Mucosa of rectum (tissue), 2 donors: Measurements from ENCODE around the gene C3.
"Not testable (repeated sequence)": the region's sequence is repeated elsewhere in the genome, so short reads cannot be mapped to it uniquely, and the experiment has no call there.

Source experiments
- H3K27ac ChIP-seq, 2 donors: one replicate each; pipeline ENCODE4 v1.7.0; 2013; ENCODE audit warnings: inconsistent platforms in 2 of 2, low read depth in 2 of 2, low read length in 2 of 2
- H3K27me3 ChIP-seq, 2 donors: one replicate each; pipeline ENCODE4 v1.7.0; 2013; ENCODE audit warnings: low read length in 2 of 2; ENCODE audit not compliant: control insufficient read depth in 2 of 2, insufficient read depth in 2 of 2
- H3K36me3 ChIP-seq, 2 donors: one replicate each; pipeline ENCODE4 v1.7.0; 2013; ENCODE audit warnings: low read length in 2 of 2; ENCODE audit not compliant: control insufficient read depth in 2 of 2, insufficient read depth in 2 of 2
- H3K4me1 ChIP-seq, 2 donors: one replicate each; pipeline ENCODE4 v1.7.0; 2013; ENCODE audit warnings: low read length in 2 of 2, mild to moderate bottlenecking in 1 of 2; ENCODE audit not compliant: control insufficient read depth in 2 of 2, insufficient read depth in 2 of 2
- H3K4me3 ChIP-seq, 2 donors: one replicate each; pipeline ENCODE4 v1.7.0; 2013; ENCODE audit warnings: low read length in 2 of 2
- H3K9ac ChIP-seq, 2 donors: one replicate each; pipeline ENCODE4 v1.7.0; 2013; ENCODE audit warnings: low read length in 2 of 2, low read depth in 1 of 2, mild to moderate bottlenecking in 1 of 2
- H3K9me3 ChIP-seq, 2 donors: one replicate each; pipeline ENCODE4 v1.7.0; 2013; ENCODE audit warnings: low read length in 2 of 2; ENCODE audit not compliant: control insufficient read depth in 2 of 2
- donor health status: healthy.
- donor health status: Normal muscosa, but diverticular disease.

C3 gene

DNA sequence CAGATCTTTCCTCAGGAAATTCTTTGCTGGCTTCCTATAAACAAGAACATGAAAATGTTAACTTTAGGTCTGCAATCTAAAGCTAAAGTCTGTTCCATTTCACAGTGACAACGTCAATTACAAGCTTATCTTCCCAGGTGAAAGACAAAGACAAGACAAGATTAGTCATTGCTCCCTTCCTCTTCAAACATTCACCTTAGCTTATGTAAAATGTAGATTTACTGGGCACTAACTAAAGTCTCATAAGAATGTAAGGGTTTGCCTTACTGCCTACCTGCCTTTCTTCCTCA lies 67.7 kb downstream of the C3 start:
- peaks cover 2 to 4% of the 10 kb centered on the region in 2 donors for H3K27me3 ChIP-seq
- no peak overlapping the region for H3K27ac ChIP-seq

DNA sequence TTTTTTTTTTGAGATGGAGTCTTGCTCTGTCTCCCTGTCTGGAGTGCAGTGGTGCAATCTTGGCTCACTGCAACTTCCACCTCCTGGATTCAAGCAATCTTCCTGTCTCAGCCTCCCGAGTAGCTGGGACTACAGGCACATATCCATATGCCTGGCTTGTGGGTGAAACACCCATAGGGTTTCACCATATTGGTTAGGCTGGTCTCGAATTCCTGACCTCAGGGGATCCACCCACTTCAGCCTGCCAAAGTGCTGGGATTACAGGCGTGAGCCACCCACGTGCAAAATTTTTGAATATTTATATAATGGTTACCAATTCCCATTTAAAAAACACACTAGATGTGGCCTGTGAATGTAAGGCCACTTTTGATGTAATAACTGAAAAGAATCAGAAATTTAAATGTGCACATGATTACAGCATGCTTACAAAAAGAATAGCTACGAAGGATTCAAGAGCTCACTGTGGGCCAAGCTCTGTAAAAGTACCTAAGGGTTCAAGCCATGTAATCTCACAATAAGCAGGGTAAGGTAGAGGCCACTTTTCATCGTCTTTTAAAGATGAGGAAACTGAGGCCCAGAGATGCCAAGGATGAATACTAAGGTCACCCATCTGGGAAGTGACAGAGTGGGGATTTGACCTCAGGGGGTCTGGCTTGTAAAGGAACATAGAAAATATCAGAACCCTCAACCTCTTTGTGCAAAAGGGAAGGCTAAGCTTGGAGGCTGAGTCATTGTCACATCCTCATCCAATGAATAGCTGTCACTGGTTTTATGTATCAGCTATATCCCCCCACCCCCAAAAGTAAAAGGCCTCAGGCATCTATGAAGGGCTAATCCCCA lies 68.3 kb downstream of the C3 start:
- no peaks in the 10 kb centered on the region for H3K4me1 ChIP-seq
- no peak overlapping the region for H3K4me3 ChIP-seq
- H3K27ac ChIP-seq = no peak overlapping the region
- H3K9ac ChIP-seq = no peak overlapping the region
- no peaks in the 10 kb centered on the region for H3K9me3 ChIP-seq
- no peaks in the 10 kb centered on the region for H3K36me3 ChIP-seq
- peaks cover 0 to 4% of the 10 kb centered on the region in 2 donors for H3K27me3 ChIP-seq

More for the DNA sequence above, 67.7 kb downstream of the C3 start:
- Histone ChIP-seq H3K9ac (no peak overlapping the region), H3K36me3 (no peaks in the 10 kb centered on the region), H3K4me3 (no peak overlapping the region), H3K4me1 (no peaks in the 10 kb centered on the region), H3K9me3 (no peaks in the 10 kb centered on the region)

DNA sequence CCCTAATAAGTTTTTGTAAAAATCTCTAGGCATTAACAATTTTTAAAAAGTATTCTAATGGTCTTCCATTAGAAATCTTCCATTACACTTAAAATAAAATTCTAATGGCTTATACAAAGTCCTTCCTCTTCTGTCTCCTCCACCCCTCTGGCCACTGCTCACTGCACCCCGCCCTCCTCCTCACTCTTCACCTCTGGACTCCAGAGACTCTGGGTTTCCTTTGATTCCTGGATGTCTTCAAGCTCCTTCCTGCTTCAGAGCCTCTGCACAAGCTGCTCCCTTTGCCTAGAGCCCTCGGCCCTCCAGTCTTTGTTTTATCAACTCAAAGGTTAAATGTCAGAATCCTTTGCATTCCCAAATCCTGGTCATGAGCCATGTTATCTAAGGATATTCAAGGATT lies 71.3 kb downstream of the C3 start:
- H3K9me3 ChIP-seq = no peaks in the 10 kb centered on the region
- no peak overlapping the region for H3K9ac ChIP-seq
- H3K4me1 ChIP-seq = no peaks in the 10 kb centered on the region
- H3K36me3 ChIP-seq = no peaks in the 10 kb centered on the region
- no peak overlapping the region for H3K4me3 ChIP-seq
- H3K27me3 ChIP-seq = peaks cover 0 to 4% of the 10 kb centered on the region in 2 donors
- no peak overlapping the region for H3K27ac ChIP-seq

DNA sequence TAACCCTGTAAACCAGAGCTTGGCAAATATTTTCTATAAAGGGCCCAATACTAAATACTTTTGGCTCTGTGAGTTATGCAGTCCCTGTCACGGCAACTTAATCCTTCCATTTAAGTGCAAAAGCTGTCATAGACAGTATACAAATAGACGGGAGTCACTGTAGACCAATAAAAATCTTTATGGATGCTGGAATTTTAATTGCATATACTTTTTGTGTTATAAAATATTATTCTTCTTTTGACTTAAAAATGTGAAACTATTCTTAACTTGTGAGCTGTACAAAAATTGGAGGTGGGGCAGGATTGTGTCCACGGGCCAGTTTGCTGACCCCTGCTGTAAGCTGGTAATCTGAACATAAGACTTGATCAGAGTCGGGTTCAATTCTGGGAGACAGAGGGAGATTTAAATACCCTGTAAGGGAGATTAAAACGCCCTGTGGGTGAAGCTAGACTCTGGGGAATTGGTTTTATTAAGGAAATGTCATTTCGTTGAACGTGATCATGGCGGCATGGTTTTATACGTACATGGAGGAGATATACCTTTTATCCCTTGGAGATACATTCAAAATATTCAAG lies 72.2 kb downstream of the C3 start:
- H3K4me3 ChIP-seq = no peak overlapping the region
- no peak overlapping the region for H3K9ac ChIP-seq
- H3K9me3 ChIP-seq = no peaks in the 10 kb centered on the region
- H3K4me1 ChIP-seq = no peaks in the 10 kb centered on the region
- peaks cover 0 to 4% of the 10 kb centered on the region in 2 donors for H3K27me3 ChIP-seq
- H3K36me3 ChIP-seq = no peaks in the 10 kb centered on the region
- H3K27ac ChIP-seq = no peak overlapping the region

DNA sequence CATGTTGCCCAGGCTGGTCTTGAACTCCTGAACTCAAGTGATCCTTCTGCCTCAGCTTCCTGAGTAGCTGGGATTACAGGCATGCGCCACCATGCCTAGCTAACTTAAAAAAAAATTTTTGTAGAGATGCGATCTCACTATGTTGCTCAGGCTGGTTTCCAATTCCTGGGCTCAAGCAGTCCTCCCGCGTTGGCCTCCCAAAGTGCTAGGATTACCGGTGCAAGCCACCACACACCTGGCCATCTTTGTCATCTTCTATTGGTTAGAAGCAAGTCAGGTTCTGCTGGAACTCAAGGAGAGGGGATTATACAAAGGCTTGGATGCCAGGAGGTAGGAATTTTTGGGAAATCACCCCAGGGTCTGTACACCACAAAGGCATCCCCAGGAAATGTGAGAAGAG lies 75.7 kb downstream of the C3 start:
- Histone ChIP-seq H3K27me3 (peaks cover 0 to 4% of the 10 kb centered on the region in 2 donors), H3K9ac (no peak overlapping the region), H3K9me3 (no peaks in the 10 kb centered on the region), H3K27ac (no peak overlapping the region), H3K36me3 (no peaks in the 10 kb centered on the region), H3K4me3 (no peak overlapping the region), H3K4me1 (peaks cover 0 to 3% of the 10 kb centered on the region in 2 donors)

DNA sequence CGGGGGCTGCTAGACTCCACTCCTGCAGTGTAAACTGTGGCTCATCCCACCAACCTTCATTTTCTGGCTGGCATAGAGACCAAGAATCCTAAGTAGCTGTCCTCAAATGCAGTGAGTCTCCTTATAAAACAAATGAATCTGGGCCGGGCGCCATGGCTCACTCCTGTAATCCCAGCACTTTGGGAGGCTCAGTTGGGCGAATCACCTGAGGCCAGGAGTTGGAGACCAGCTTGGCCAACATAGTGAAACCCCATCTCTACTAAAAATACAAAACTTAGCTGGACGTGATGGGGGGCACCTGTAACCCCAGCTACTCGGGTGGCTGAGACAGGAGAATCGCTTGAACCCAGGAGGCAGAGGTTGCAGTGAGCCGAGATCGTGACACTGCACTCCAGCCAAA lies 80.1 kb downstream of the C3 start:
- not testable (repeated sequence) for H3K27ac ChIP-seq, H3K9ac ChIP-seq, H3K4me1 ChIP-seq, H3K36me3 ChIP-seq, H3K4me3 ChIP-seq, H3K27me3 ChIP-seq, H3K9me3 ChIP-seq

DNA sequence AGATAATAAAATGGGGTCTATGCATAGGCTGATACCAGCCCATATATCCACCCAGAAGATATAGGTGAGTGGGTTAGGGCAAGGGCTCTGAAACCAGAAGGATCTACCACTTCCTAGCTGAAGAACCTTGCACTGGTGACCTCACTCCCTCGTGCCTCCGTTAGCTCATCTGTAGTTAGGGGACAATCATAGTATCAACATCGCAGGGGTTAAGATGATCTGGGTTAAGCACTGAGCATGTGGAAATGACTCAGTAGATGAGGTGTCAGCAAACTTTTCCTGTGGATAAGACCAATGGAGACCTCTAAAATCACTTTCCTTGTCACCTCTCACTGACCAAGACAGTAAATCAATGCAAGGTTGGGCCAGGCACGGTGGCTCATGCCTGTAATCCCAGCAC lies 81.0 kb downstream of the C3 start:
- H3K36me3 ChIP-seq = no peaks in the 10 kb centered on the region
- peaks cover 0 to 3% of the 10 kb centered on the region in 2 donors for H3K4me1 ChIP-seq
- no peak overlapping the region for H3K4me3 ChIP-seq
- H3K27ac ChIP-seq = no peak overlapping the region
- no peaks in the 10 kb centered on the region for H3K27me3 ChIP-seq
- no peaks in the 10 kb centered on the region for H3K9me3 ChIP-seq
- no peak overlapping the region for H3K9ac ChIP-seq

DNA sequence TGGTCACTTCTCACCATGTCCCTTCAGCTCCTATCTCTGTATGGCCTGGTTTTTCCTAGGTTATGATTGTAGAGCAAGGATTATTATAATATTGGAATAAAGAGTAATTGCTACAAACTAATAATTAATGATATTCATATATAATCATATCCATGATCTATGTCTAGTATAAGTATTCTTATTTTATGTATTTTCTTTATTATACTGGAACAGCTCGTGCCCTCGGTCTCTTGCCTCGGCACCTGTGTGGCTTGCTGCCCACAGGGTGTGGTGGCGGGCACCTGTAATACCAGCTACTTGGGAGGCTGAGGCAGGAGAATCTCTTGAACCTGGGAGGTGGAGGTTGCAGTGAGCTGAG lies 87.0 kb downstream of the C3 start:
- not testable (repeated sequence) for H3K9ac ChIP-seq, H3K27me3 ChIP-seq, H3K4me1 ChIP-seq, H3K36me3 ChIP-seq, H3K4me3 ChIP-seq, H3K9me3 ChIP-seq, H3K27ac ChIP-seq

DNA sequence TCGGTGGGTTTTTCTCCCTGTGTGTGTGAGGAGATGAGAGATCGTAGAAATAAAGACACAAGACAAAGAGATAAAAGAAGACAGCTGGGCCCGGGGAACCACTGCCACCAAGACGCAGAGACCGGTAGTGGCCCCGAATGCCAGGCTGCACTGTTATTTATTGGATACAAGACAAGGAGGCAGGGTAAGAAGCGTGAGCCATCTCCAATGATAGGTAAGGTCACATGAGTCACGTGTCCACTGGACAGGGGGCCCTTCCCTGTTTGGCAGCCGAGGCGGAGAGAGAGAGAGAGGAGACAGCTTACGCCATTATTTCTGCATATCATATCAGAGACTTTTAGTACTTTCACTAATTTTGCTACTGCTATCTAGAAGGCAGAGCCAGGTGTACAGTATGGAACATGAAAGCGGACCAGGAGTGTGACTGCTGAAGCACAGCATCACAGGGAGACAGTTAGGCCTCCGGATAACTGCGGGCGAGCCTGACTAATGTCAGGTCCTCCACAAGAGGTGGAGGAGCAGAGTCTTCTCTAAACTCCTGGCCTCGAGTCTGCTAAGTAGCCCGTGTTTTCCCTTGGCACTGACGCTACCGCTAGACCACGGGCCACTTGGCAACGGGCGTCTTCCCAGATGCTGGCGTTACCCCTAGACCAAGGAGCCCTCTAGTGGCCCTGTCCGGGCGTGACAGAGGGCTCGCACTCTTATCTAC lies 87.5 kb downstream of the C3 start:
- not testable (repeated sequence) for H3K27ac ChIP-seq, H3K4me3 ChIP-seq, H3K9ac ChIP-seq, H3K27me3 ChIP-seq, H3K4me1 ChIP-seq, H3K36me3 ChIP-seq, H3K9me3 ChIP-seq

DNA sequence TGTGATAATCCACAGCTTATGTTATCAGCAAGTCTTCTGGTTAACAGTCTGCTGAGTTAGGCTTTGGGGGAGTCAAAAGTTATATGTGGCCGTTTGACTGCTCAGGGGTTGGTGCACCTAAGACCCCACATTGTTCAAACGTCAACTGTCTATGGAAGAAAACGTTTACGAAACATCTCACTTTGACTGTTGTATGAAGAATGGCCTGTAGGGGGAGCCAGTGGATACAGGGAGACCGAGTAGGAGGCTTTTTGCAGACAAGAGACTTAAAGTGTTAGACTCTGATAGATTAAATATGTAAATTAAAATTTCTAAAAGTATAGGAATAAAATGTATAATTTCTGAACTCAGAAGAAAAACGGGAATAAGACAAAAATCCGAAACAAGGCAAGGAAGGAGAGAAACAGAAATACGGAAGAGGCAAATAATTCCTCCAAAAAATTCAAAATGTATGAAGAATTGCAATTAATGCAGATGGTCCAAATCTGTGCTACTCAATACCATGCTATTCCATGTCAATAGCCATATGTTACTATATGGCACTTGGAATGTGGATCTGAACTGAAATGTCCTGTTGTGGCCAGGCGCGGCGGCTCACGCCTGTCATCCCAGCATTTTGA lies 88.3 kb downstream of the C3 start:
- Histone ChIP-seq H3K27ac (no peak overlapping the region), H3K36me3 (no peaks in the 10 kb centered on the region), H3K9ac (no peak overlapping the region), H3K4me3 (no peak overlapping the region), H3K27me3 (no peaks in the 10 kb centered on the region), H3K4me1 (no peaks in the 10 kb centered on the region), H3K9me3 (no peaks in the 10 kb centered on the region)
